GM12878 (cell line): ENCODE data around the gene SOAT2. TPM values are rescaled to one million over a fixed set of nuclear protein-coding genes. Genes with fewer than 3 reads are reported as not detected.
"Not testable (repeated sequence)": the region's sequence is repeated elsewhere in the genome, so short reads cannot be mapped to it uniquely, and the experiment has no call there.

Experiments used
- ATAC-seq: fragments of 200-7000 bp; cut with Tn5 transposase; 3 replicates; pipeline ENCODE4 v1.9.1; 2020; ENCODE audit warnings: mild to moderate bottlenecking, moderate library complexity
- BruUV-seq: library from RNA; stranded (reverse); fragments of 400-500 nt; replicated peaks from 2 replicates; lab custom pipeline; 2021; lab: Mats Ljungman, UMichigan
- CTCF ChIA-PET: fragments of 300-600 bp; sonication (Branson Sonifier 250); formaldehyde crosslinking; extraction: SDS; loops from one replicate; lab custom pipeline; 2021; ENCODE audit warnings: inconsistent platforms; lab: Yijun Ruan, JAX
- POLR2A ChIA-PET: fragments of 350-600 bp; formaldehyde crosslinking; extraction: SDS; loops from one replicate; lab custom pipeline; 2021; ENCODE audit warnings: inconsistent platforms; lab: Charles Lee
- RAD21 ChIA-PET: fragments of 300-600 bp; sonication (Branson Sonifier 250); formaldehyde crosslinking; loops from one replicate; lab custom pipeline; 2023; ENCODE audit warnings: antibody characterized with exemption; ENCODE audit not compliant: unreplicated experiment; lab: Charles Lee
- SMC1A ChIA-PET: fragments of 300-600 bp; sonication (Branson Sonifier 250); formaldehyde crosslinking; loops from one replicate; lab custom pipeline; 2023; ENCODE audit not compliant: unreplicated experiment, uncharacterized antibody; lab: Charles Lee
- DNase-seq: peaks from one replicate; pipeline ENCODE4 v3.0.0-alpha.2; 2011; ENCODE audit warnings: low read depth, low spot score
- FAIRE-seq: peaks from 3 replicates; lab custom pipeline; 2011; peaks lifted over from hg19 to GRCh38; lab: Jason Lieb, UNC
- H2AFZ ChIP-seq: 2 replicates; pipeline ENCODE4 v1.6.0; 2011; ENCODE audit warnings: low read depth, low read length, control low read depth; ENCODE audit not compliant: control insufficient read depth
- H3K27ac ChIP-seq: 2 replicates; pipeline ENCODE4 v1.5.1; 2011; ENCODE audit warnings: control low read depth; ENCODE audit not compliant: control insufficient read depth, insufficient read depth
- H3K27me3 ChIP-seq, 2 experiments: replicated peaks in 1 of 2; 2 replicates each; pipeline versions ENCODE4 v1.6.0 to v1.6.1; 2011; ENCODE audit warnings: low read length in 1 of 2; ENCODE audit not compliant: control insufficient read depth in 2 of 2, insufficient read depth in 2 of 2
- H3K36me3 ChIP-seq, 2 experiments: 2 replicates each; pipeline ENCODE4 v1.5.1; 2011; ENCODE audit warnings: low read length in 1 of 2; ENCODE audit not compliant: control insufficient read depth in 2 of 2, insufficient read depth in 2 of 2
- H3K4me1 ChIP-seq: 2 replicates; pipeline ENCODE4 v1.6.1; 2011; ENCODE audit warnings: mild to moderate bottlenecking, low read length, moderate library complexity, mixed read lengths; ENCODE audit not compliant: control insufficient read depth, insufficient read depth
- H3K4me2 ChIP-seq: 2 replicates; pipeline ENCODE4 v1.6.0; 2011; ENCODE audit warnings: control low read depth; ENCODE audit not compliant: control insufficient read depth, insufficient read depth
- H3K4me3 ChIP-seq: fragments of 200-600 bp; sonication (generic); 2 replicates; pipeline ENCODE4 v1.5.1; 2016
- H3K79me2 ChIP-seq: 2 replicates; pipeline ENCODE4 v1.6.0; 2011; ENCODE audit warnings: low read length; ENCODE audit not compliant: control insufficient read depth, insufficient read depth
- H3K9ac ChIP-seq: 2 replicates; pipeline ENCODE4 v1.8.0; 2011; ENCODE audit warnings: low read length, control low read depth, mixed read lengths; ENCODE audit not compliant: control insufficient read depth, insufficient read depth
- H3K9me3 ChIP-seq: replicated peaks from 3 replicates; pipeline ENCODE4 v1.5.1; 2011; ENCODE audit warnings: mild to moderate bottlenecking, low read length; ENCODE audit not compliant: control insufficient read depth, insufficient read depth
- H4K20me1 ChIP-seq: 2 replicates; pipeline ENCODE4 v1.6.0; 2011; ENCODE audit not compliant: control insufficient read depth, insufficient read depth
- IKZF1 ChIP-seq: fragments of 450-650 bp; conservative IDR thresholded peaks from 2 replicates; pipeline ENCODE4 v1.6.1; 2017; ENCODE audit warnings: antibody characterized with exemption, mild to moderate bottlenecking
- WGBS: methylation state at CpG from one replicate; pipeline ENCODE4 v1.1.6; 2016; ENCODE audit warnings: low lambda C conversion rate; ENCODE audit not compliant: insufficient replicate concordance, insufficient coverage; ENCODE audit errors: missing lambda C conversion rate; 5-methylcytosine and 5-hydroxymethylcytosine counted together
- in situ Hi-C: fragments of 300-500 bp; cut with MboI; formaldehyde crosslinking; loops from 9 replicates; pipeline ENCODE4 v1.14.3; 2018; ENCODE audit warnings: mixed read lengths
- intact Hi-C: fragments of 100-400 bp; cut with micrococcal nuclease; formaldehyde crosslinking; loops from one replicate; pipeline ENCODE4 v1.14.2; 2022; ENCODE audit not compliant: unreplicated experiment
- polyA plus RNA-seq, 11 experiments: library from polyadenylated mRNA; depleted of rRNA in 4 of 11; unstranded in 6 of 11; stranded (reverse) in 5 of 11; fragments of >200 nt; fragmentation: Nextera tagmentation in 4 of 11; fragmentation: Illumina TruSeq in 1 of 11; extraction: Ambion mirVana in 4 of 11; extraction: Trizol in 1 of 11; gene quantifications; 1 replicate in 1 of 11; 2 replicates in 10 of 11; pipeline versions ENCODE4 v1.2.1 to v1.2.3, GENCODE V29; 2011 to 2016; ENCODE audit warnings: inconsistent platforms in 2 of 11, missing spikeins in 2 of 11, low read depth in 1 of 11
- total RNA-seq, 4 experiments: library from RNA; depleted of rRNA in 3 of 4; stranded (reverse); fragments of >200 nt in 3 of 4; fragmentation: Illumina TruSeq in 1 of 4; extraction: Trizol in 1 of 4; gene quantifications; 2 replicates each; pipeline versions ENCODE4 v1.2.1 to v1.2.3, GENCODE V29; 2013 to 2021
- TF ChIP-seq, protein P1 (sequence below): fragments of 450-650 bp; IDR thresholded peaks from 2 replicates; pipeline ENCODE4 v1.6.1; 2016; ENCODE audit warnings: mild to moderate bottlenecking
- TF ChIP-seq, protein P2 (sequence below): IDR thresholded peaks from 2 replicates; pipeline ENCODE4 v1.6.1; 2012; ENCODE audit warnings: low read depth, low read length, improper control_type of control experiment

Gene SOAT2
- total and polyA plus RNA-seq, 10 of the 15 experiments (the other 5 are each of a cell fraction or from before 2014, with no cell fraction given), result 0.08 to 1.7 (median 0.69) TPM

DNA sequence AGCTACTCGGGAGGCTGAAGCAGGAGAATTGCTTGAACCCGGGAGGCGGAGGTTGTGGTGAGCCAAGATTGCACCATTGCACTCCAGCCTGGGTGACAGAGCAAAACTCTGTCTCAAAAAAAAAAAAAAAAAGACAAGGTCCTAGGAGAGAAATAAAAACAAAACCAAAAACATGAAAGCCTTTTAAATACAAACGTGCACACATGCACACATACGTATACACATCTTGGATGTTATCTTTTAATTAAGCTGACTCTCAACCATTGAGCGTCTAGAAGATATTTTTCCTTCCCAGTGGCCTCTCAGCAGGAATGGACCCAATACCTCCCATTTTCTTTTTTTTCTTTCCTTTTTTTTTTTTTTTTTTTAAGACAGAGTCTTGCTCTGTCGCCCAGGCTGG is 9.1 kb downstream of the SOAT2 start:
- not testable (repeated sequence) for H3K36me3 ChIP-seq, FAIRE-seq, ATAC-seq, H3K79me2 ChIP-seq
- TF ChIP-seq, protein P1, sequence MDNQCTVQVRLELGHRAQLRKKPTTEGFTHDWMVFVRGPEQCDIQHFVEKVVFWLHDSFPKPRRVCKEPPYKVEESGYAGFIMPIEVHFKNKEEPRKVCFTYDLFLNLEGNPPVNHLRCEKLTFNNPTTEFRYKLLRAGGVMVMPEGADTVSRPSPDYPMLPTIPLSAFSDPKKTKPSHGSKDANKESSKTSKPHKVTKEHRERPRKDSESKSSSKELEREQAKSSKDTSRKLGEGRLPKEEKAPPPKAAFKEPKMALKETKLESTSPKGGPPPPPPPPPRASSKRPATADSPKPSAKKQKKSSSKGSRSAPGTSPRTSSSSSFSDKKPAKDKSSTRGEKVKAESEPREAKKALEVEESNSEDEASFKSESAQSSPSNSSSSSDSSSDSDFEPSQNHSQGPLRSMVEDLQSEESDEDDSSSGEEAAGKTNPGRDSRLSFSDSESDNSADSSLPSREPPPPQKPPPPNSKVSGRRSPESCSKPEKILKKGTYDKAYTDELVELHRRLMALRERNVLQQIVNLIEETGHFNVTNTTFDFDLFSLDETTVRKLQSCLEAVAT, result peak; percentile 74
- TF ChIP-seq, all 136 proteins: peak for 1; not testable (repeated sequence) for 135
- H3K4me1 ChIP-seq, in situ Hi-C loops, H3K27me3 ChIP-seq, BruUV-seq, H3K4me2 ChIP-seq, DNase-seq, intact Hi-C loops, H3K27ac ChIP-seq, H4K20me1 ChIP-seq, H2AFZ ChIP-seq, H3K4me3 ChIP-seq, H3K9me3 ChIP-seq, H3K9ac ChIP-seq: not testable (repeated sequence)
- ChIA-PET RAD21 (interaction anchor here (1.2 to 1.8 kb wide), 2 partner anchors 9 to 33 kb away, joined by 4 to 8 read pairs; partner anchors contain the start of genes SOAT2 and SPRYD3), SMC1A (interaction anchor here (1.8 kb wide), 1 partner anchor 10 kb away, joined by 10 read pairs; the partner anchor contains the start of gene SOAT2), CTCF (interaction anchor here (0.6 to 3.8 kb wide), 3 partner anchors 10 to 171 kb away, joined by 3 to 18 read pairs (median 11); no protein-coding TSS in a partner anchor), POLR2A (interaction anchor here (0.5 to 1.1 kb wide), 5 partner anchors 80 to 329 kb away, joined by 3 to 6 read pairs (median 3); no protein-coding TSS in a partner anchor)
- WGBS, result 89% methylated on average over 5 of the region's 7 CpGs

DNA sequence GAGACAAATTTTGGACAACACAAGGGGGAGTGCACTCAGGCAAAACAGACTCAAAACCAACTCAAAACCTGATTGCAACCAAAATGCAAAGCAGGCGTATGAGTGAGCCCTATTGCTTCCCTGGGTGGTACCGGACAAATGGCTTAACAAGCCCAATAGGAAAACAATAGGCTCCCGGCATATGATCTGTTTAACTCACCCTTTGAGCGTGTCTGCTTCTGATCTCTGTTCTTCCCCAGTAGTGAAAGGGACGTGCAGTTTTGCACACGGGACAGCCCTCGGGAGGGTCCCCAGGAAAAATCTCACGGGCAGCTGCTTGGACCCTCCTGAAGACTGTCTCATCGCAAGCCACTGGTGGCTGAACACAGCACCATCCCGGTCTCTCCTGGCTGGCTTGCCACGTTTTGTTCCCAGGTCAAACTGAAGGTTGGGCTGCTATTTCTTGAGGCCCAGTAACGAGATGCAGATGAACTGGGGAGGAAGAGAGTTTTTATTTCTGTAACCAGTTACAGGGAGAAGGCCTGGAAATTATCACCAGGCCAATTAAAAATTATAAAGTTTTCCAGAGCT is 9.9 kb downstream of the SOAT2 start:
- SMC1A ChIA-PET, result interaction anchor here (1.5 kb wide), 1 partner anchor 10 kb away, joined by 6 read pairs; the partner anchor contains the start of gene SOAT2
- WGBS, result 63% methylated on average over 12 of the region's 12 CpGs
- TF ChIP-seq, protein P2, sequence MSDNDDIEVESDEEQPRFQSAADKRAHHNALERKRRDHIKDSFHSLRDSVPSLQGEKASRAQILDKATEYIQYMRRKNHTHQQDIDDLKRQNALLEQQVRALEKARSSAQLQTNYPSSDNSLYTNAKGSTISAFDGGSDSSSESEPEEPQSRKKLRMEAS, result no peak
- peak; percentile 21; the same call in 1 of the 2 replicates for TF ChIP-seq IKZF1
- TF ChIP-seq, all 136 proteins: peak for 1
- RAD21 ChIA-PET, result no interaction called here
- intact Hi-C loops (no loop called here), in situ Hi-C loops (no loop called here)
- no TSS peak for BruUV-seq
- FAIRE-seq (no peak), ATAC-seq (peak; percentile 48), DNase-seq (no peak)
- no peaks in the 10 kb centered on the region for H3K79me2 ChIP-seq
- no peak overlapping the region for H2AFZ ChIP-seq
- H3K27me3 ChIP-seq, result no peaks in the 10 kb centered on the region
- POLR2A ChIA-PET, result interaction anchor here (0.5 to 1.1 kb wide), 3 partner anchors 80 to 252 kb away, joined by 3 to 6 read pairs (median 6); no protein-coding TSS in a partner anchor
- H3K4me1 ChIP-seq, result no peaks in the 10 kb centered on the region
- no peak overlapping the region for H3K4me3 ChIP-seq
- no peaks in the 10 kb centered on the region for H3K36me3 ChIP-seq
- no peaks in the 10 kb centered on the region for H4K20me1 ChIP-seq
- H3K9ac ChIP-seq, result no peak overlapping the region
- H3K27ac ChIP-seq, result no peak overlapping the region
- no peak overlapping the region for H3K4me2 ChIP-seq
- CTCF ChIA-PET, result interaction anchor here (0.6 to 3.8 kb wide), 3 partner anchors 11 to 170 kb away, joined by 3 to 18 read pairs (median 11); no protein-coding TSS in a partner anchor
- H3K9me3 ChIP-seq, result no peaks in the 10 kb centered on the region
